HepG2 (cell line): Measurements from ENCODE around the gene PML. TPM values are rescaled to one million over a fixed set of nuclear protein-coding genes. Genes with fewer than 3 reads are reported as not detected.
A peak's percentile ranks its signal among the peaks of the same experiment; 100 is the strongest.

Experiments used
- ARID5B ChIP-seq: IDR thresholded peaks from 2 replicates; pipeline ENCODE4 v1.4.0; 2020; ENCODE audit warnings: mild to moderate bottlenecking, missing genetic modification reagents
- ASH2L ChIP-seq: fragments of 300-600, 200-600 bp; sonication (generic); IDR thresholded peaks from 2 replicates; pipeline ENCODE4 v1.7.0; 2017; ENCODE audit warnings: low read depth, mild to moderate bottlenecking, moderate library complexity, mixed read lengths, low read length; ENCODE audit not compliant: insufficient read length
- CBX5 ChIP-seq: sonication (generic); formaldehyde crosslinking; IDR thresholded peaks from 2 replicates; pipeline ENCODE4 v1.4.0; 2020; ENCODE audit warnings: missing genetic modification reagents, borderline replicate concordance
- CSRNP2 ChIP-seq: sonication (generic); formaldehyde crosslinking; conservative IDR thresholded peaks from 2 replicates; pipeline ENCODE4 v1.8.0; 2022; ENCODE audit warnings: low read depth, missing genetic modification reagents
- EZH2 ChIP-seq: conservative IDR thresholded peaks from 2 replicates; pipeline ENCODE4 v1.6.1; 2012; ENCODE audit warnings: mild to moderate bottlenecking, low read depth, low read length, moderate library complexity
- FOSL1 ChIP-seq: sonication (generic); formaldehyde crosslinking; IDR thresholded peaks from 2 replicates; pipeline ENCODE4 v1.9.0; 2021; ENCODE audit warnings: missing genetic modification reagents, borderline replicate concordance
- FOXA1 ChIP-seq, 2 experiments: fragments of 450-650 bp in 1 of 2; sonication (generic) in 1 of 2; formaldehyde crosslinking in 1 of 2; IDR thresholded peaks; 2 replicates each; pipeline versions ENCODE4 v1.4.0 to v1.6.1; 2016 to 2020; ENCODE audit warnings: missing genetic modification reagents in 1 of 2
- KMT2A ChIP-seq: sonication (generic); formaldehyde crosslinking; IDR thresholded peaks from 2 replicates; pipeline ENCODE4 v1.4.0; 2020; ENCODE audit warnings: missing genetic modification reagents
- NR2C2 ChIP-seq: sonication (generic); formaldehyde crosslinking; IDR thresholded peaks from 2 replicates; pipeline ENCODE4 v1.4.0; 2020; ENCODE audit warnings: missing genetic modification reagents, mild to moderate bottlenecking, moderate library complexity, borderline replicate concordance
- ONECUT2 ChIP-seq: sonication (generic); formaldehyde crosslinking; IDR thresholded peaks from 2 replicates; pipeline ENCODE4 v1.4.0; 2020; ENCODE audit warnings: missing genetic modification reagents
- PBX3 ChIP-seq: sonication (generic); formaldehyde crosslinking; IDR thresholded peaks from 2 replicates; pipeline ENCODE4 v1.8.1; 2023; ENCODE audit warnings: missing genetic modification reagents, inconsistent platforms, borderline replicate concordance
- PHF20 ChIP-seq: sonication (generic); formaldehyde crosslinking; IDR thresholded peaks from 2 replicates; pipeline ENCODE4 v1.5.0; 2020; ENCODE audit warnings: mild to moderate bottlenecking, missing genetic modification reagents
- SRSF4 ChIP-seq: fragments of 200-400 bp; formaldehyde crosslinking; IDR thresholded peaks from one replicate; pipeline ENCODE4 v1.6.1; 2018; ENCODE audit warnings: mild to moderate bottlenecking, low read depth, low read length, moderate library complexity; ENCODE audit not compliant: poor library complexity, severe bottlenecking
- TAF1 ChIP-seq: sonication (generic); formaldehyde crosslinking; IDR thresholded peaks from 2 replicates; pipeline ENCODE4 v1.4.0; 2020; ENCODE audit warnings: missing genetic modification reagents
- TCF7L2 ChIP-seq: IDR thresholded peaks from 2 replicates; pipeline ENCODE4 v1.6.1; 2011; ENCODE audit warnings: mild to moderate bottlenecking, low read depth, low read length, moderate library complexity
- TGIF2 ChIP-seq: IDR thresholded peaks from 2 replicates; pipeline ENCODE4 v1.6.1; 2016; ENCODE audit warnings: control low read depth, missing compliant biosample characterization
- XRCC5 ChIP-seq: fragments of 200-400 bp; formaldehyde crosslinking; optimal IDR thresholded peaks from 2 replicates; pipeline ENCODE3; 2017; ENCODE audit warnings: mild to moderate bottlenecking, low read length
- ZKSCAN8 ChIP-seq: IDR thresholded peaks from 2 replicates; pipeline ENCODE4 v1.6.1; 2016; ENCODE audit warnings: borderline replicate concordance, missing genetic modification reagents, missing compliant biosample characterization
- ZNF33A ChIP-seq: sonication (generic); formaldehyde crosslinking; IDR thresholded peaks from 2 replicates; pipeline ENCODE4 v1.5.1; 2020; ENCODE audit warnings: missing genetic modification reagents, mild to moderate bottlenecking, moderate library complexity, borderline replicate concordance
- ZNF34 ChIP-seq: sonication (generic); formaldehyde crosslinking; IDR thresholded peaks from 2 replicates; pipeline ENCODE4 v1.4.0; 2020; ENCODE audit warnings: mild to moderate bottlenecking, missing genetic modification reagents, borderline replicate concordance
- ZNF576 ChIP-seq: sonication (generic); formaldehyde crosslinking; IDR thresholded peaks from 2 replicates; pipeline ENCODE4 v1.4.0; 2020; ENCODE audit warnings: mild to moderate bottlenecking, missing genetic modification reagents
- ZNF580 ChIP-seq: IDR thresholded peaks from 2 replicates; pipeline ENCODE4 v1.6.1; 2016; ENCODE audit warnings: low read depth, borderline replicate concordance
- ZNF720 ChIP-seq: sonication (generic); formaldehyde crosslinking; IDR thresholded peaks from 2 replicates; pipeline ENCODE4 v1.4.0; 2020; ENCODE audit warnings: missing genetic modification reagents
- ZSCAN25 ChIP-seq: sonication (generic); formaldehyde crosslinking; IDR thresholded peaks from 2 replicates; pipeline ENCODE4 v1.8.0; 2022; ENCODE audit warnings: mild to moderate bottlenecking, missing genetic modification reagents
- polyA plus RNA-seq, 8 experiments: library from polyadenylated mRNA; depleted of rRNA in 3 of 8; stranded (reverse) in 7 of 8; unstranded in 1 of 8; fragments of >200 nt; fragmentation: Illumina TruSeq in 4 of 8; extraction: Trizol in 4 of 8; gene quantifications; 2 replicates each; pipeline versions ENCODE4 v1.2.1 to v1.2.3, GENCODE V29; 2011 to 2016; ENCODE audit warnings: low read depth in 4 of 8, missing spikeins in 1 of 8, mixed read lengths in 1 of 8; ENCODE audit not compliant: insufficient read depth in 1 of 8
- total RNA-seq, 5 experiments: library from RNA; depleted of rRNA; stranded (reverse); fragments of >200 nt; fragmentation: Illumina TruSeq; extraction: Trizol; gene quantifications; 2 replicates each; pipeline ENCODE4 v1.2.3, GENCODE V29; 2016; ENCODE audit warnings: low read depth in 1 of 5

Gene PML
- total and polyA plus RNA-seq, 2 of the 13 experiments (the other 11 are each of a cell fraction or from before 2014, with no cell fraction given) = 2.9 to 3.9 TPM

GRCh38 chr15:73994413-73994883 is at the start of gene PML (continued):
- TF ChIP-seq NR2C2 = no peak
- TF ChIP-seq ZKSCAN8 (CRISPR knock-in tag) = no peak
- no peak for TF ChIP-seq TGIF2 (CRISPR knock-in tag)
- peak; percentile 86 for TF ChIP-seq XRCC5
- no peak for TF ChIP-seq ZNF33A (CRISPR knock-in tag)
- 0 out of 2 replicates have a peak, but pooled peaks have one; percentile 52 for TF ChIP-seq ZSCAN25
- TF ChIP-seq SRSF4 = no peak
- no peak for TF ChIP-seq TCF7L2
- no peak for TF ChIP-seq ARID5B (CRISPR knock-in tag)
- no peak for TF ChIP-seq FOSL1 (CRISPR knock-in tag)
- TF ChIP-seq ZNF576 = no peak
- peak; percentile 59 for TF ChIP-seq PHF20 (CRISPR knock-in tag)
- TF ChIP-seq ZNF34 (CRISPR knock-in tag) = no peak
- TF ChIP-seq ZNF580 (CRISPR knock-in tag) = peak; percentile 33; the same call in 1 of the 2 replicates
- TF ChIP-seq CSRNP2 (CRISPR knock-in tag) = no peak
- no peak for TF ChIP-seq PBX3
- TF ChIP-seq TAF1 (CRISPR knock-in tag) = peak; percentile 61; the same call in 1 of the 2 replicates
- TF ChIP-seq CBX5 = no peak
- TF ChIP-seq FOXA1 (IDR thresholded peaks at IDR 0.05) = no peak
- no peak for TF ChIP-seq FOXA1 (CRISPR knock-in tag; IDR thresholded peaks at IDR 0.05)
- no peak for TF ChIP-seq ZNF720 (CRISPR knock-in tag)
- no peak for TF ChIP-seq EZH2
- TF ChIP-seq ONECUT2 (CRISPR knock-in tag) = no peak
- peak; percentile 51; the same call in 1 of the 2 replicates for TF ChIP-seq KMT2A (CRISPR knock-in tag)
- peak; percentile 35 for TF ChIP-seq ASH2L
